B cell (primary cell): Measurements from ENCODE around the gene TSPAN5.

Source experiments
- CTCF ChIP-seq: fragments of 200-600 bp; IDR thresholded peaks from one replicate; pipeline ENCODE4 v1.8.0; 2022; ENCODE audit warnings: antibody characterized with exemption, mild to moderate bottlenecking
- EZH2 ChIP-seq: IDR thresholded peaks from 2 replicates; pipeline ENCODE4 v1.6.1; 2012; ENCODE audit warnings: borderline replicate concordance, low read depth, mild to moderate bottlenecking, moderate library complexity, low read length; ENCODE audit not compliant: insufficient read depth, poor library complexity, severe bottlenecking

GRCh38 chr4:98433691-98434090, 224.7 kb downstream of the TSPAN5 start:
- no peak for TF ChIP-seq CTCF
- TF ChIP-seq EZH2, result no peak
